Dendritic cell treated with granulocyte-macrophage colony-stimulating factor and Interleukin-4, amounts not matched to agents 40 ng/mL and 50 ng/mL, for 4 days (primary cell): ENCODE results near the gene TRIM71.
"Not testable (repeated sequence)": the region's sequence is repeated elsewhere in the genome, so short reads cannot be mapped to it uniquely, and the experiment has no call there.

Experiments
- H3K27ac Mint-ChIP-seq: one replicate; pipeline ENCODE4 v1.8.0; 2022; ENCODE audit warnings: mild to moderate bottlenecking, mixed read lengths
- H3K27me3 Mint-ChIP-seq: one replicate; pipeline ENCODE4 v1.8.0; 2022; ENCODE audit warnings: mild to moderate bottlenecking, mixed read lengths
- H3K36me3 Mint-ChIP-seq: one replicate; pipeline ENCODE4 v1.8.0; 2022; ENCODE audit warnings: low read depth, mixed read lengths
- H3K4me1 Mint-ChIP-seq: one replicate; pipeline ENCODE4 v1.8.0; 2022; ENCODE audit warnings: low read depth, mixed read lengths
- H3K4me3 Mint-ChIP-seq: one replicate; pipeline ENCODE4 v1.8.0; 2022; ENCODE audit warnings: mild to moderate bottlenecking, moderate library complexity, mixed read lengths
- H3K9me3 Mint-ChIP-seq: one replicate; pipeline ENCODE4 v1.8.0; 2022; ENCODE audit warnings: mixed read lengths
- intact Hi-C: fragments of 100-400 bp; cut with micrococcal nuclease; formaldehyde crosslinking; loops from one replicate; pipeline ENCODE4 v1.15.0; 2022

The TRIM71 gene

DNA sequence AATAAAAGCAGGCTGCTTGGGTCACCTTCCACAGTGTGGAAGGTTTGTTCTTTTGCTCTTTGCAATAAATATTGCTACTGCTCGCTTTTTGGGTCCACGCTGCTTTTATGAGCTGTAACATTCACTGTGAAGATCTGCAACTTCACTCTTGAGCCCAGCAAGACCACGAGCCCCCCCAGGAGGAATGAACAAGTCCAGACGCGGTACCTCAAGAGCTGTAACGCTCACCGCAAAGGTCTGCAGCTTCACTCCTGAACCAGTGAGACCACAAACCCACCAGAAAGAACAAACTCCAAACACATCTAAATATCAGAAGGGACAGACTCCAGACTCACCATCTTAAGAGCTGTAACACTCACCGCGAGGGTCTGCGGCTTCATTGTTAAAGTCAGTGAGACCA, 86.2 kb downstream of the TRIM71 start:
- intact Hi-C loops: no loop called here
- Mint-ChIP-seq H3K4me3 (no peak overlapping the region), H3K36me3 (no peaks in the 10 kb centered on the region), H3K27me3 (peaks cover 7% of the 10 kb centered on the region), H3K9me3 (no peaks in the 10 kb centered on the region), H3K27ac (no peak overlapping the region), H3K4me1 (peaks cover 11% of the 10 kb centered on the region)

DNA sequence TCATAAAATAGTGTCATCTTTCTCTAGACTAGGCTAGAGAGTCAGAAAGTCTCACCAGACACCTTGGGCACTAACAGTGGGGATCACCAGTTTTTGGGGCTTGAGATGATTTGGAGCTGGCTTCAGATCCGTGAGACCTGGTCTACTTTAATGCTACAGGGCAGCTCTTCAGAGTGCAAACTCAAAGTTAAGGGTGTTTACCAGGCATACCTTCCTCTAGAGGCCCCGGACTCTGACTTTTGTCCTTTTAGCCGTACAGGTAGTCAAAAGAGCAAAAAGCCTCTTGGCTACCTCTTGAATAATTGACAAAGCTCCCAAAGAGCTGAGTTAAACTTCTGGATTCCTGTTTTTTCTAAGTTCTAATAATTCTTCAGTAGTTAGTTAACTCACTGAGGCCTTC, 92.2 kb downstream of the TRIM71 start:
- no peaks in the 10 kb centered on the region for H3K9me3 Mint-ChIP-seq

DNA sequence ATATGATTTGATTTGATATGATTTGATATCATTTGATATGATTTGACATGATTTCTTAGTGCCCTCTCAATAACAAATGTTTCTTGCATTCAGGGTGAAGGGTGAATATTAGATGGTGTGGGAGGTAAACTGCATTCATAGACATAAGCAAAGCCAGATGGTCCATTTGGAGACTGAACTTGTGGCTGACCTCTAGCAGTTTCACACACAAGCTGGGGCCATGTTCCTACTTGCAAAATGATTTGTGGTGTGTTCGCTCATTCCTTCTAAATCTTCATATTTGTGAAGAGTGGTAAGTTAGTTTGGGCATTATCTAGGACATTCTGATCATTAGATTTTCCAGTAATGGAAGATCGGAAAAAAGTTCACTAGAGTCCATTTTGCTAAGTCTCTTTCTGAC, 93.2 kb downstream of the TRIM71 start:
- Mint-ChIP-seq H3K27ac (no peak overlapping the region), H3K9me3 (no peaks in the 10 kb centered on the region), H3K36me3 (no peaks in the 10 kb centered on the region), H3K4me1 (no peaks in the 10 kb centered on the region), H3K27me3 (no peaks in the 10 kb centered on the region), H3K4me3 (no peak overlapping the region)
- intact Hi-C loops: no loop called here

More for the DNA sequence above, 92.2 kb downstream of the TRIM71 start:
- Mint-ChIP-seq H3K27ac (no peak overlapping the region), H3K4me1 (no peaks in the 10 kb centered on the region), H3K4me3 (no peak overlapping the region), H3K27me3 (no peaks in the 10 kb centered on the region), H3K36me3 (no peaks in the 10 kb centered on the region)
- intact Hi-C loops: no loop called here

DNA sequence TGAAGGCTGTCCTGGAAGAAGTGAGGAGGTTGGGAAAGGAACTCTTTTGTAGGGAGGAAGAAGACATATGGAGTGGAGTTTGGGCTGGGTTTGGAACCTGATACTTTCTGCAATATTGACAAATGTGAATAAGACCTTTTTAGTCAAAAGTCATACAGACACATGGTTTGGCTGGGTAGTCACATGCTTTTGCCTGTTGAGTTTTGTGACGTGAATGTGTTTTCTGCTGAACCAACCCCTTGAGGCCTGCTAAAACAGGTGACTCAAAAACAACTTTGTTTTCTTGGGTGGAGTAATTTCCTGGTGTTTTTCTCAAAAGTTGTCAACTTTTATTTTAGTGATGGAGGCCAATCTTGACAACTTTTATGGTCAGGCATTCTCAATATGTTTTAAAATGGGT, 94.2 kb downstream of the TRIM71 start:
- no peaks in the 10 kb centered on the region for H3K4me1 Mint-ChIP-seq
- intact Hi-C loops: no loop called here
- no peak overlapping the region for H3K4me3 Mint-ChIP-seq
- no peak overlapping the region for H3K27ac Mint-ChIP-seq
- H3K36me3 Mint-ChIP-seq: no peaks in the 10 kb centered on the region
- no peaks in the 10 kb centered on the region for H3K27me3 Mint-ChIP-seq
- peaks cover 8% of the 10 kb centered on the region for H3K9me3 Mint-ChIP-seq

DNA sequence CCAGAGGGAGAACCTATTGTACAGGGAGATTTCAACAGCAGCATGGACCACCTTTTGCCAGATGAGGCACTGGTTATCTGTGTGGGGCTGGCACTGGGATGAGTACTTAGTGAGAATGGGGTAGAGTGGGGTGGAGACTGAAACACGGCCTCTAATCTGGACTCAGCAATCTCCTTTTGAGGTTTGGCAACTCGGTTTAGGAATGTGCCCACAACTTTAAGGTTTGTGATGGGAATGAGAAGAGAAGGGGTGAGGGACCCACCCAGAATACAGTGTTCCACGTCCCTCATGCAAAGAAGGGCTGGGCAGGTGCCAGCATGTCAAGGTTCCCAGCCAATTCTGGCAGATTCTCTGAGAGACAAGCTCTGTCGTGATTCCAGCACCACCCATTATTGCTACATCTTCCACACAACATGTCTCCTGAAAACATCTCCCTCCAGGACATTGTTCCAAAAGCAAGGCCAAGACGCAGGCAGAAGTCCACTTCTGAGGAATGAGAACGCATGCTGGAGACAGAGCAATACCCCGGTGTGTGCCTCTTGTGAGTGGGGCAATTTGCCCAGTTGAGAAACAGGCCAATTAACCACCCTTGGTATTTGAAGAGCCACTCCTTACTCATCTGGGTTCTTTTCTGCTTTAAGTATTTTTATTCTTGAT, 96.1 kb downstream of the TRIM71 start:
- Mint-ChIP-seq H3K27ac (no peak overlapping the region), H3K4me3 (no peak overlapping the region), H3K36me3 (no peaks in the 10 kb centered on the region), H3K4me1 (no peaks in the 10 kb centered on the region), H3K27me3 (no peaks in the 10 kb centered on the region), H3K9me3 (peaks cover 19% of the 10 kb centered on the region)
- intact Hi-C loops: no loop called here

DNA sequence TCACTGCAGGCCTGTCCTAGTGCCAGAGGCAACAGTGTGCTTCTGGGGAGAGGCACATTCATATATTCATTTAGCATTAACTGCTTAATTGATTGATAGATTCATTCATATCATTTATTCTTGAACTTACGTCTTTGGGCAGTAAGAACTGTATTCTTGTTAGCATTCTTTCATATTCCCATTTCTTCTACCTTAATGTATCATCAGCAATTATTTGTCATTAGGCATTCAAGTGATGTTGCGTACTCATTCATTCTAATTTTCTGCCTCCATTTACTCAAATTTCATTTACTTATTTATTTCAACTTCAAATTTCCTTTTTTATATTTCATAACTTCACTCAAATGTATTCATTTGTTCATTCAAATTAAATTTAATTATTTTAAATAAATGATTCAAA, 102.1 kb downstream of the TRIM71 start:
- Mint-ChIP-seq H3K4me3 (no peak overlapping the region), H3K9me3 (peaks cover 19% of the 10 kb centered on the region), H3K36me3 (no peaks in the 10 kb centered on the region), H3K4me1 (no peaks in the 10 kb centered on the region), H3K27me3 (no peaks in the 10 kb centered on the region), H3K27ac (no peak overlapping the region)
- intact Hi-C loops: no loop called here

DNA sequence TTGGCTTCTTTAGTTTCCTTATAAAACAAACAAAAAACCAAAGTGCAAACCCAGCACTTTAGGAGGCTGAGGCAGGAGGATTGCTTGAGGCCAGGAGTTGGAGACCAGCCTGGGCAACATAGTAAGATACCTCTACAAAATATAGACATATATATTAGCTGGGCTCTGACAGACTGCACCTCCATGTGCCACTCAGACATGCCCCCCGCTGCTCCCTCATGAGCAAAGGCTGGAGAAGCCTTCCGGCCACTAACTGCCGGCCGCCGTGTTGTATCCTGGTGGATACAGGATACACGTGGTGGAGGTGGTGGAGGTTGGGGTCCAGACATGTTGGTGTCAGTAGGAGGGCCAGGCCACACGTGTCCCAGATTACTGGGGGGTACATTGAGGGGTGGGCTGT, 104.3 kb downstream of the TRIM71 start:
- Mint-ChIP-seq H3K27me3 (no peaks in the 10 kb centered on the region), H3K9me3 (peaks cover 11% of the 10 kb centered on the region), H3K36me3 (no peaks in the 10 kb centered on the region)

DNA sequence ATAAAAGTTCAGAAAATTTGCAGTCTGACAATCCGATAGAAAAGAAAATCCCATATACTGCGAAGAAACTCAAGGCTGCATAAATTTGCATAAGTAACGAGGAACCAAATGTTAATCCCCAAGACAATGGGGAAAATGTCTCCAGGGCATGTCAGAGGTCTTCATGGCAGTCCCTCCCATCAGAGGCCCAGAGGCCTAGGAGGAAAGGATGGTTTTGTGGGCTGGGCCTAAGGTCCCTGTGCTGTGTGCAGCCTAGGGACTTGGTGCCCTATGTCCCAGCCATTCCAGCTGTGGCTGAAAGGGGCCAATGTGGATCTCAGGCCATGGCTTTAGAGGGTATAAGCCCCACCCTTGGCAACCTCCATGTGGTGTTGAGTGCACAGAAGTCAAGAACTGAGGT, 112.4 kb downstream of the TRIM71 start:
- intact Hi-C loops: no loop called here
- Mint-ChIP-seq H3K27me3 (no peaks in the 10 kb centered on the region), H3K27ac (no peak overlapping the region), H3K36me3 (no peaks in the 10 kb centered on the region), H3K4me1 (no peaks in the 10 kb centered on the region), H3K4me3 (no peak overlapping the region), H3K9me3 (no peaks in the 10 kb centered on the region)

More for the DNA sequence above, 104.3 kb downstream of the TRIM71 start:
- intact Hi-C loops: no loop called here
- Mint-ChIP-seq H3K4me3 (no peak overlapping the region), H3K27ac (no peak overlapping the region), H3K4me1 (no peaks in the 10 kb centered on the region)

DNA sequence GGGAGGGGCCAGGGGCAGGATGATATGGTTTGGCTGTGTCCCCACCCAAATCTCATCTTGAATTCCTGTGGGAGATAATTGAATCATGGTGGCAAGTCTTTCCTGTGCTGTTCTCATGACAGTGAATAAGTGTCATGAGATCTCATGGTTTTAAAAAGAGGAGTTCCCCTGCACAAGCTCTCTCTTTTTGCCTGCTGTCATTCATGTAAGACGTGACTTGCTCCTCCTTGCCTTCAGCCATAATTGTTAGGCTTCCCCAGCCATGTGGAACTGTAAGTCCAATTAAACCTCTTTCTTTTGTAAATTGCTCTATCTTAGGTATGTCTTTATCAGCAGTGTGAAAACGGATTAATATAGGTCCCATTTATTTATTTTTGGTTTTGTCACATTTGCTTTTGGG, 113.5 kb downstream of the TRIM71 start:
- H3K4me3 Mint-ChIP-seq, H3K27ac Mint-ChIP-seq, H3K36me3 Mint-ChIP-seq, H3K9me3 Mint-ChIP-seq, H3K4me1 Mint-ChIP-seq, intact Hi-C loops, H3K27me3 Mint-ChIP-seq: not testable (repeated sequence)

DNA sequence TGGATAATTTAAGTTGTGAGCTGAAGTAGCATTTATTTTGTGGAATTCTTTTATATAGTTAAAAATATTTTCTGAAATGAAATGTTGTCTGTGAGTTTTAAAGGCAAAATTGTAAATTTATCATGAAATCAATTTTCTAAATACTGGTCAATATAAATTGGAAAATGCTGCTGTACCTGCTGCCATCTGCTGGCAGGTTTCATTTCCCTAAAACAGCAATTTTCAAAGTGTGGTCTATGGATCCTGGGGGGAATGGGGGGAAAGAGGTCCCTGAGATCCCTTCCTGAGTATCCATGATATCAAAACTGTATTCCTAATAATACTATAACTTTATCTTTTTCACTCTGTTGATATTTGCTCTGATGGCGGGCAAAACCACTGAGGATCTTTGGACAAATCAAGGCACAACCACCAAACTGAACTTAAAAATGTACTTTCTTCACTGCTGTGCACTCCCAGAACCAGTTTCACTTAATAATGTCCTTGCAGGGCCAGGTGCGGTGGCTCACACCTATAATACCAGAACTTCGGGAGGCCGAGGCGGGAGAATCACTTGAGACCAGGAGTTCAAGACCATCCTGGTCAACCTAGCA, 116.4 kb downstream of the TRIM71 start:
- no peak overlapping the region for H3K4me3 Mint-ChIP-seq
- no peaks in the 10 kb centered on the region for H3K9me3 Mint-ChIP-seq
- H3K4me1 Mint-ChIP-seq: no peaks in the 10 kb centered on the region
- H3K36me3 Mint-ChIP-seq: no peaks in the 10 kb centered on the region
- no peak overlapping the region for H3K27ac Mint-ChIP-seq
- no peaks in the 10 kb centered on the region for H3K27me3 Mint-ChIP-seq
- intact Hi-C loops: loop anchor here (1.0 kb wide), 1 partner anchor 201 kb away; no protein-coding TSS in a partner anchor

DNA sequence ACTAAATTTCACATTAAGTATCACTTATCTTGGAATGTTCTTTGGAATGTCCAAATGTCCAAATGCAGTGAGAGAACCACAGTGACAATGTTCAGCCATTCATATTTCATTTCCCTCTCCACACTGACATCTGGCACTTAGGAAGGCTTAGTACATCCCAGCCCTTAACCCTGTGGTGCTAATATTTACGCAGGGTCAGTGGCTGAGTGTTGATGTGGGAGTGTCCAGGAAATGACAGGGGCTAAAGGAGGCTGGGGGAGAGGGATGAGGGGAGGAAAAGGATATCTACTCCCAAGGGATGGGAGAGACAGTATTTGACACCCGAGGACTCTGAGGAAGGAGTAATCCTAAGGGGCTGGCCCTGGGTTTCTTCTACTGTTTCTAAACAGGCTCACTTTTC, 119.5 kb downstream of the TRIM71 start:
- Mint-ChIP-seq H3K27me3 (no peaks in the 10 kb centered on the region), H3K36me3 (no peaks in the 10 kb centered on the region), H3K4me1 (no peaks in the 10 kb centered on the region), H3K27ac (no peak overlapping the region), H3K9me3 (no peaks in the 10 kb centered on the region), H3K4me3 (no peak overlapping the region)
- intact Hi-C loops: no loop called here

DNA sequence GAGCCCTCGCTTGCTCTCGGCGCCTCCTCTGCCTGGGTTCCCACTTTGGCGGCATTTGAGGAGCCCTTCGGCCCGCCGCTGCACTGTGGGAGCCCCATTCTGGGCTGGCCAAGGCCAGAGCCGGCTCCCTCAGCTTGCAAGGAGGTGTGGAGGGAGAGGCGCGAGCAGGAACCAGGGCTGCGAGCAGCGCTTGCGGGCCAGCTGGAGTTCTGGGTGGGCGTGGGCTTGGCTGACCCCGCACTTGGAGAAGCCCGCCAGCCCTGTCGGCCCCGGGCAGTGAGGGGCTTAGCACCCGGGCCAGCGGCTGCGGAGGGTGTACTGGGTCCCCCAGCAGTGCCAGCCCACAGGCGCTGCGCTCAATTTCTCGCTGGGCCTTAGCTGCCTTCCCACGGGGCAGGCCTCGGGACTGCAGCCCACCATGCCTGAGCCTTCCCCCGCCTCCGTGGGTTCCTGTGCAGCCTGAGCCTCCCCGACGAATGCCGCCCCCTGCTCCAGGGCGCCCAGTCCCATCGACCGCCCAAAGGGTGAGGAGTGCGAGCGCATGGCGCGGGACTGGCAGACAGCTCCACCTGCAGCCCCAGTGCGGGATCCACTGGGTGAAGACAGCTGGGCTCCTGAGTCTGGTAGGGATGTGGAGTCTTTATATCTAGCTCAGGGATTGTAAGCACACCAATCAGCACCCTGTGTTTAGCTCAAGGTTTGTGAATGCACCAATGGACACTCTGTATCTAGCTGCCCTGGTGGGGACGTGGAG, 121.9 kb downstream of the TRIM71 start:
- H3K9me3 Mint-ChIP-seq, H3K4me3 Mint-ChIP-seq, intact Hi-C loops, H3K36me3 Mint-ChIP-seq, H3K27ac Mint-ChIP-seq, H3K4me1 Mint-ChIP-seq, H3K27me3 Mint-ChIP-seq: not testable (repeated sequence)

DNA sequence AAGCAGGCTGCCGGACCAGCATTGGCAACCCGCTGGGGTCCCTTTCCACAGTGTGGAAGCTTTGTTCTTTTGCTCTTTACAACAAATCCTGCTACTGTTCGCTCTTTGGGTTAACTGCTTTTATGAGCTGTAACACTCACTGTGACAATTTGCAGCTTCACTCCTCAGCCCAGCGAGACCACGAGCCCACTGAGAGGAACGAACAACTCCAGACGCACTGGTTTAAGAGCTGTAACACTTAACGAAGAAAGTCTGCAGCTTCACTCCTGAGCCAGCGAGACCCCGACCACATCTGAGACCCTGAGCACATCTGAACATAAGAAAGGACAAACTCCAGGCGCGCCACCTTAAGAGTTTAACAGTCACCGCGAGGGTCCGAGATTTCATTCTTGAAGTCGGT, 122.9 kb downstream of the TRIM71 start:
- no peaks in the 10 kb centered on the region for H3K36me3 Mint-ChIP-seq
- no peak overlapping the region for H3K27ac Mint-ChIP-seq
- no peak overlapping the region for H3K4me3 Mint-ChIP-seq
- no peaks in the 10 kb centered on the region for H3K9me3 Mint-ChIP-seq
- H3K27me3 Mint-ChIP-seq: no peaks in the 10 kb centered on the region
- H3K4me1 Mint-ChIP-seq: no peaks in the 10 kb centered on the region
- intact Hi-C loops: no loop called here

DNA sequence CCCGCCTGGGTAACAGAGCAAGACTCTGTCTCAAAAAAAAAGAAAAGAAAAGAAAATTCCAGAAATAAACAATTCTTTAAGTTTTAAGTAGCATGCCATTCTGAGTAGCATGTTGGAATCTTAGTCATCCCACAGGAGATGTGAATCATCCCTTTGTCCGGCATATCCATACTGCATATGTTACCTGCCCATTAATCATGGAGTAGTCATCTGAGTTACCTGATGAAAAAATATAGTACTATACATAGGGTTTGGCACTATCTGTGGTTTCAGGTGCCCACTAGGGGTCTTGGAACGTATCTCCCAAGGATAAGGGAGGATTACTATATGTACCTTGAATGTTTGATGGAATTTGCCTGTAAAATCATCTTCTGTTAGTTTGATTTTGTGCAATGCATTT, 127.3 kb downstream of the TRIM71 start:
- Mint-ChIP-seq H3K27ac (no peak overlapping the region), H3K4me1 (no peaks in the 10 kb centered on the region), H3K36me3 (no peaks in the 10 kb centered on the region), H3K27me3 (no peaks in the 10 kb centered on the region), H3K4me3 (no peak overlapping the region), H3K9me3 (no peaks in the 10 kb centered on the region)
- intact Hi-C loops: no loop called here
